Central memory CD4-positive, alpha-beta T cell (primary cell): ENCODE data around the gene TMEM221.

Experiments used
- DNase-seq: peaks from one replicate; pipeline ENCODE4 v3.0.0; 2022

Gene TMEM221

GRCh38 chr19:17471410-17472125 is 23.1 kb upstream of the TMEM221 start:
- no peak for DNase-seq

- DNase-seq, result peak; percentile 84
These were observed 21.8 kb upstream of the TMEM221 start, which contains the start of gene SLC27A1 for GRCh38 chr19:17470068-17470841. TSS of gene SLC27A1 (plus strand) at chr19:17470524. CDS start at chr19:17470541, 17 bp downstream.

GRCh38 chr19:17469481-17470067 is 21.1 kb upstream of the TMEM221 start:
- peak; percentile 87 for DNase-seq

GRCh38 chr19:17469092-17469480 is 20.6 kb upstream of the TMEM221 start:
- DNase-seq, result no peak

- DNase-seq, result no peak
These were observed 20.0 kb upstream of the TMEM221 start for GRCh38 chr19:17468302-17469091.

GRCh38 chr19:17467471-17468301 is 19.2 kb upstream of the TMEM221 start:
- no peak for DNase-seq

- DNase-seq, result no peak
These were observed 18.0 kb upstream of the TMEM221 start for GRCh38 chr19:17466487-17466850.

- DNase-seq, result no peak
These were observed 12.1 kb upstream of the TMEM221 start, which contains the start of gene NXNL1 for GRCh38 chr19:17460372-17461230. TSS of gene NXNL1 (minus strand) at chr19:17460926. CDS start at chr19:17460869, 57 bp downstream.

- no peak for DNase-seq
These were observed 10.5 kb upstream of the TMEM221 start for GRCh38 chr19:17458970-17459369.

GRCh38 chr19:17457616-17458015 is 9.1 kb upstream of the TMEM221 start:
- no peak for DNase-seq

- no peak for DNase-seq
These were observed 7.7 kb upstream of the TMEM221 start for GRCh38 chr19:17456127-17456526.

GRCh38 chr19:17455308-17456123 is 7.0 kb upstream of the TMEM221 start:
- no peak for DNase-seq

- no peak for DNase-seq
These were observed 6.2 kb upstream of the TMEM221 start for GRCh38 chr19:17454576-17455071.

GRCh38 chr19:17451820-17452219 is 3.4 kb upstream of the TMEM221 start:
- DNase-seq, result no peak

GRCh38 chr19:17450264-17451075 is 2.0 kb upstream of the TMEM221 start:
- no peak for DNase-seq

- DNase-seq, result no peak
These were observed 751 bp downstream of the TMEM221 start for GRCh38 chr19:17447704-17448130.

- DNase-seq, result no peak
These were observed 2.8 kb downstream of the TMEM221 start for GRCh38 chr19:17445526-17446165.
